GM12878 (cell line): ENCODE measurements around the gene ARL16. TPM values are rescaled to one million over a fixed set of nuclear protein-coding genes. Genes with fewer than 3 reads are reported as not detected.

Experiments
- ATAC-seq: fragments of 200-7000 bp; cut with Tn5 transposase; 3 replicates; pipeline ENCODE4 v1.9.1; 2020; ENCODE audit warnings: mild to moderate bottlenecking, moderate library complexity
- BruUV-seq: library from RNA; stranded (reverse); fragments of 400-500 nt; replicated peaks from 2 replicates; lab custom pipeline; 2021; lab: Mats Ljungman, UMichigan
- CTCF ChIA-PET: fragments of 300-600 bp; sonication (Branson Sonifier 250); formaldehyde crosslinking; extraction: SDS; loops from one replicate; lab custom pipeline; 2021; ENCODE audit warnings: inconsistent platforms; lab: Yijun Ruan, JAX
- POLR2A ChIA-PET: fragments of 350-600 bp; formaldehyde crosslinking; extraction: SDS; loops from one replicate; lab custom pipeline; 2021; ENCODE audit warnings: inconsistent platforms; lab: Charles Lee
- RAD21 ChIA-PET: fragments of 300-600 bp; sonication (Branson Sonifier 250); formaldehyde crosslinking; loops from one replicate; lab custom pipeline; 2023; ENCODE audit warnings: antibody characterized with exemption; ENCODE audit not compliant: unreplicated experiment; lab: Charles Lee
- SMC1A ChIA-PET: fragments of 300-600 bp; sonication (Branson Sonifier 250); formaldehyde crosslinking; loops from one replicate; lab custom pipeline; 2023; ENCODE audit not compliant: unreplicated experiment, uncharacterized antibody; lab: Charles Lee
- DNase-seq: peaks from one replicate; pipeline ENCODE4 v3.0.0-alpha.2; 2011; ENCODE audit warnings: low read depth, low spot score
- FAIRE-seq: peaks from 3 replicates; lab custom pipeline; 2011; peaks lifted over from hg19 to GRCh38; lab: Jason Lieb, UNC
- H2AFZ ChIP-seq: 2 replicates; pipeline ENCODE4 v1.6.0; 2011; ENCODE audit warnings: low read depth, low read length, control low read depth; ENCODE audit not compliant: control insufficient read depth
- H3K27ac ChIP-seq: 2 replicates; pipeline ENCODE4 v1.5.1; 2011; ENCODE audit warnings: control low read depth; ENCODE audit not compliant: control insufficient read depth, insufficient read depth
- H3K27me3 ChIP-seq, 2 experiments: replicated peaks in 1 of 2; 2 replicates each; pipeline versions ENCODE4 v1.6.0 to v1.6.1; 2011; ENCODE audit warnings: low read length in 1 of 2; ENCODE audit not compliant: control insufficient read depth in 2 of 2, insufficient read depth in 2 of 2
- H3K36me3 ChIP-seq, 2 experiments: 2 replicates each; pipeline ENCODE4 v1.5.1; 2011; ENCODE audit warnings: low read length in 1 of 2; ENCODE audit not compliant: control insufficient read depth in 2 of 2, insufficient read depth in 2 of 2
- H3K4me1 ChIP-seq: 2 replicates; pipeline ENCODE4 v1.6.1; 2011; ENCODE audit warnings: mild to moderate bottlenecking, low read length, moderate library complexity, mixed read lengths; ENCODE audit not compliant: control insufficient read depth, insufficient read depth
- H3K4me2 ChIP-seq: 2 replicates; pipeline ENCODE4 v1.6.0; 2011; ENCODE audit warnings: control low read depth; ENCODE audit not compliant: control insufficient read depth, insufficient read depth
- H3K4me3 ChIP-seq: fragments of 200-600 bp; sonication (generic); 2 replicates; pipeline ENCODE4 v1.5.1; 2016
- H3K79me2 ChIP-seq: 2 replicates; pipeline ENCODE4 v1.6.0; 2011; ENCODE audit warnings: low read length; ENCODE audit not compliant: control insufficient read depth, insufficient read depth
- H3K9ac ChIP-seq: 2 replicates; pipeline ENCODE4 v1.8.0; 2011; ENCODE audit warnings: low read length, control low read depth, mixed read lengths; ENCODE audit not compliant: control insufficient read depth, insufficient read depth
- H3K9me3 ChIP-seq: replicated peaks from 3 replicates; pipeline ENCODE4 v1.5.1; 2011; ENCODE audit warnings: mild to moderate bottlenecking, low read length; ENCODE audit not compliant: control insufficient read depth, insufficient read depth
- H4K20me1 ChIP-seq: 2 replicates; pipeline ENCODE4 v1.6.0; 2011; ENCODE audit not compliant: control insufficient read depth, insufficient read depth
- CEBPZ ChIP-seq: fragments of 150-350 bp; IDR thresholded peaks from 2 replicates; pipeline ENCODE4 v1.6.1; 2016; ENCODE audit warnings: low read depth, low read length
- ESRRA ChIP-seq: IDR thresholded peaks from 2 replicates; pipeline ENCODE4 v1.6.1; 2012; ENCODE audit warnings: mild to moderate bottlenecking, low read length, improper control_type of control experiment
- IRF5 ChIP-seq: fragments of 450-650 bp; IDR thresholded peaks from 2 replicates; pipeline ENCODE4 v1.6.1; 2017; ENCODE audit warnings: borderline replicate concordance
- MAX ChIP-seq: IDR thresholded peaks from 2 replicates; pipeline ENCODE4 v1.6.1; 2012; ENCODE audit warnings: low read depth, low read length, improper control_type of control experiment
- MLLT1 ChIP-seq: fragments of 450-650 bp; IDR thresholded peaks from 2 replicates; pipeline ENCODE4 v1.6.1; 2016; ENCODE audit warnings: mild to moderate bottlenecking
- MTA2 ChIP-seq: fragments of 450-650 bp; IDR thresholded peaks from 2 replicates; pipeline ENCODE4 v1.6.1; 2016; ENCODE audit warnings: low read depth, mild to moderate bottlenecking, moderate library complexity
- PBX3 ChIP-seq: IDR thresholded peaks from 2 replicates; pipeline ENCODE4 v1.6.1; 2011; ENCODE audit warnings: mild to moderate bottlenecking, low read depth, low read length, moderate library complexity; ENCODE audit not compliant: insufficient replicate concordance
- SP1 ChIP-seq: IDR thresholded peaks from one replicate; pipeline ENCODE4 v1.6.1; 2011; ENCODE audit warnings: low read depth, low read length
- USF2 ChIP-seq: IDR thresholded peaks from 2 replicates; pipeline ENCODE4 v1.6.1; 2011; ENCODE audit warnings: low read depth, low read length, improper control_type of control experiment, borderline replicate concordance
- ZNF207 ChIP-seq: fragments of 450-650 bp; IDR thresholded peaks from 2 replicates; pipeline ENCODE4 v1.6.1; 2014; ENCODE audit warnings: antibody characterized with exemption, mild to moderate bottlenecking, borderline replicate concordance
- ZNF274 ChIP-seq: IDR thresholded peaks from one replicate; pipeline ENCODE4 v1.8.0; 2011; ENCODE audit not compliant: insufficient read length, insufficient read depth
- WGBS: methylation state at CpG from one replicate; pipeline ENCODE4 v1.1.6; 2016; ENCODE audit warnings: low lambda C conversion rate; ENCODE audit not compliant: insufficient replicate concordance, insufficient coverage; ENCODE audit errors: missing lambda C conversion rate; 5-methylcytosine and 5-hydroxymethylcytosine counted together
- in situ Hi-C: fragments of 300-500 bp; cut with MboI; formaldehyde crosslinking; loops from 9 replicates; pipeline ENCODE4 v1.14.3; 2018; ENCODE audit warnings: mixed read lengths
- intact Hi-C: fragments of 100-400 bp; cut with micrococcal nuclease; formaldehyde crosslinking; loops from one replicate; pipeline ENCODE4 v1.14.2; 2022; ENCODE audit not compliant: unreplicated experiment
- polyA plus RNA-seq, 11 experiments: library from polyadenylated mRNA; depleted of rRNA in 4 of 11; unstranded in 6 of 11; stranded (reverse) in 5 of 11; fragments of >200 nt; fragmentation: Nextera tagmentation in 4 of 11; fragmentation: Illumina TruSeq in 1 of 11; extraction: Ambion mirVana in 4 of 11; extraction: Trizol in 1 of 11; gene quantifications; 1 replicate in 1 of 11; 2 replicates in 10 of 11; pipeline versions ENCODE4 v1.2.1 to v1.2.3, GENCODE V29; 2011 to 2016; ENCODE audit warnings: inconsistent platforms in 2 of 11, missing spikeins in 2 of 11, low read depth in 1 of 11
- total RNA-seq, 4 experiments: library from RNA; depleted of rRNA in 3 of 4; stranded (reverse); fragments of >200 nt in 3 of 4; fragmentation: Illumina TruSeq in 1 of 4; extraction: Trizol in 1 of 4; gene quantifications; 2 replicates each; pipeline versions ENCODE4 v1.2.1 to v1.2.3, GENCODE V29; 2013 to 2021

ARL16 gene
- total and polyA plus RNA-seq, 10 of the 15 experiments (the other 5 are each of a cell fraction or from before 2014, with no cell fraction given): 4.7 to 47.6 (median 30.9) TPM

GRCh38 chr17:81713556-81714411, 30.2 kb upstream of the ARL16 start (continued):
- no peak for TF ChIP-seq MLLT1
- TF ChIP-seq SP1: no peak
- no peak for TF ChIP-seq ZNF207

- peaks cover 20% of the 10 kb centered on the region for H3K79me2 ChIP-seq
- no TSS peak for BruUV-seq
- intact Hi-C loops: no loop called here
- ChIA-PET POLR2A (interaction anchor here (1.4 to 1.5 kb wide), 2 partner anchors 10 to 254 kb away, joined by 3 to 4 read pairs; partner anchors contain the start of gene MRPL12), SMC1A (interaction anchor here (0.8 to 1.3 kb wide), 2 partner anchors 30 to 132 kb away, joined by 3 read pairs; no protein-coding TSS in a partner anchor), RAD21 (no interaction called here), CTCF (interaction anchor here (0.7 to 1.8 kb wide), 5 partner anchors 10 to 157 kb away, joined by 3 to 9 read pairs (median 3); partner anchors contain the start of gene MRPL12)
- peak overlapping the region; percentile 71 for H3K9ac ChIP-seq
- 70% methylated on average over 18 of the region's 18 CpGs for WGBS
- ATAC-seq: no peak
- H3K4me3 ChIP-seq: peak overlapping the region; percentile 89
- no peaks in the 10 kb centered on the region for H3K27me3 ChIP-seq
- in situ Hi-C loops: no loop called here
- H4K20me1 ChIP-seq: no peaks in the 10 kb centered on the region
- H3K27ac ChIP-seq: no peak overlapping the region
- no peak for FAIRE-seq
- H3K9me3 ChIP-seq: no peaks in the 10 kb centered on the region
- H3K4me1 ChIP-seq: peaks cover 18% of the 10 kb centered on the region
- H2AFZ ChIP-seq: no peak overlapping the region
- peak overlapping the region; percentile 60 for H3K4me2 ChIP-seq
- peaks cover 4 to 6% of the 10 kb centered on the region in 2 experiments; a peak in 3 of 4 replicates for H3K36me3 ChIP-seq
- DNase-seq: no peak
- TF ChIP-seq CEBPZ: no peak
- TF ChIP-seq ZNF274: no peak
- no peak for TF ChIP-seq PBX3
- TF ChIP-seq MTA2: no peak
- no peak for TF ChIP-seq USF2
- TF ChIP-seq ESRRA: no peak
- TF ChIP-seq IRF5: no peak
- no peak for TF ChIP-seq MAX
Observed at GRCh38 chr17:81713004-81713555, 29.5 kb upstream of the ARL16 start.
